ENCODE measurements around the gene GNA14.
A peak's percentile ranks its signal among the peaks of the same experiment; 100 is the strongest.

The GNA14 gene

GRCh38 chr9:77440057-77440456 lies 208.1 kb downstream of the GNA14 start:
- DNase-seq (ENCODE audit: low spot score), result no peak
- TF ChIP-seq CTCF (IDR thresholded peaks at IDR 0.05; ENCODE audit: extremely low read depth, missing control alignments), result no peak

GRCh38 chr9:77438653-77439052 lies 209.5 kb downstream of the GNA14 start:
- no peak for TF ChIP-seq CTCF (IDR thresholded peaks at IDR 0.05; ENCODE audit: extremely low read depth, missing control alignments)
- no peak for DNase-seq (ENCODE audit: low spot score)

GRCh38 chr9:77435688-77436087 lies 212.4 kb downstream of the GNA14 start:
- TF ChIP-seq CTCF (IDR thresholded peaks at IDR 0.05; ENCODE audit: extremely low read depth, missing control alignments), result no peak
- DNase-seq (ENCODE audit: low spot score), result no peak

- no peak for DNase-seq (ENCODE audit: low spot score)
Observed at GRCh38 chr9:77435277-77435676, 212.8 kb downstream of the GNA14 start.

GRCh38 chr9:77433675-77434445 lies 214.3 kb downstream of the GNA14 start:
- TF ChIP-seq CTCF (IDR thresholded peaks at IDR 0.05; ENCODE audit: extremely low read depth, missing control alignments), result peak; percentile 94
- peak; percentile 77 for DNase-seq (ENCODE audit: low spot score)

More at GRCh38 chr9:77435277-77435676, 212.8 kb downstream of the GNA14 start:
- TF ChIP-seq CTCF (IDR thresholded peaks at IDR 0.05; ENCODE audit: extremely low read depth, missing control alignments), result no peak

- no peak for DNase-seq (ENCODE audit: low spot score)
- no peak for TF ChIP-seq CTCF (IDR thresholded peaks at IDR 0.05; ENCODE audit: extremely low read depth, missing control alignments)
Observed at GRCh38 chr9:77432053-77432452, 216.1 kb downstream of the GNA14 start.

- DNase-seq (ENCODE audit: low spot score), result no peak
- TF ChIP-seq CTCF (IDR thresholded peaks at IDR 0.05; ENCODE audit: extremely low read depth, missing control alignments), result no peak
Observed at GRCh38 chr9:77429928-77430327, 218.2 kb downstream of the GNA14 start.
